Panc1 (cell line): ENCODE results near the gene CHST13. TPM values are rescaled to one million over a fixed set of nuclear protein-coding genes. Genes with fewer than 3 reads are reported as not detected.

Experiments used
- ATAC-seq: fragments of 200-7000 bp; cut with Tn5 transposase; 2 replicates; pipeline ENCODE4 v1.9.1; 2020; ENCODE audit warnings: mild to moderate bottlenecking, moderate library complexity
- BruUV-seq: library from RNA; stranded (reverse); fragments of 400-500 nt; replicated peaks from 2 replicates; lab custom pipeline; 2021; lab: Mats Ljungman, UMichigan
- CTCF ChIA-PET: fragments of 300-600 bp; sonication (Branson Sonifier 250); formaldehyde crosslinking; loops from one replicate; lab custom pipeline; 2022; ENCODE audit warnings: antibody characterized with exemption; lab: Charles Lee
- POLR2A ChIA-PET: fragments of 300-600 bp; sonication (Branson Sonifier 250); formaldehyde crosslinking; loops from one replicate; lab custom pipeline; 2022; ENCODE audit warnings: antibody characterized with exemption; lab: Charles Lee
- DNase-seq: peaks from one replicate; pipeline ENCODE4 v3.0.0-alpha.2; 2010; ENCODE audit warnings: low read depth, low spot score
- H3K27ac ChIP-seq: 2 replicates; pipeline ENCODE4 v1.5.1; 2011; ENCODE audit warnings: mild to moderate bottlenecking, low read length, inconsistent platforms
- H3K27me3 ChIP-seq: fragments of 200-500 bp; sonication (Bioruptor generic); 2 replicates; pipeline ENCODE4 v1.6.0; 2014; ENCODE audit warnings: low read length, inconsistent platforms; ENCODE audit not compliant: control insufficient read depth, insufficient read depth
- H3K36me3 ChIP-seq: fragments of 200-500 bp; sonication (Bioruptor generic); 2 replicates; pipeline ENCODE4 v1.5.1; 2014; ENCODE audit warnings: inconsistent platforms, mild to moderate bottlenecking, low read length, moderate library complexity; ENCODE audit not compliant: control insufficient read depth, insufficient read depth
- H3K4me1 ChIP-seq: 2 replicates; pipeline ENCODE4 v1.5.1; 2011; ENCODE audit warnings: inconsistent platforms, mild to moderate bottlenecking, low read length, moderate library complexity; ENCODE audit not compliant: control insufficient read depth, insufficient read depth
- H3K4me3 ChIP-seq, 2 experiments: 2 replicates each; pipeline ENCODE4 v1.5.1; 2011 to 2012; ENCODE audit warnings: low read depth in 2 of 2, low read length in 2 of 2, mild to moderate bottlenecking in 2 of 2, inconsistent platforms in 1 of 2, moderate library complexity in 1 of 2
- H3K9me3 ChIP-seq: fragments of 200-500 bp; sonication (Bioruptor generic); 2 replicates; pipeline ENCODE4 v1.5.1; 2014; ENCODE audit warnings: low read depth, mild to moderate bottlenecking, inconsistent platforms, low read length, moderate library complexity; ENCODE audit not compliant: control insufficient read depth, insufficient read depth
- CTCF ChIP-seq: fragments of 450-650 bp; IDR thresholded peaks from 2 replicates; pipeline ENCODE4 v1.5.1; 2017; ENCODE audit warnings: mild to moderate bottlenecking
- POLR2AphosphoS5 ChIP-seq: IDR thresholded peaks from 2 replicates; pipeline ENCODE4 v1.6.1; 2012; ENCODE audit warnings: mild to moderate bottlenecking, low read depth, low read length, moderate library complexity
- REST ChIP-seq, 2 experiments: IDR thresholded peaks; 2 replicates each; pipeline ENCODE4 v1.6.1; 2011 to 2012; ENCODE audit warnings: low read depth in 2 of 2, control low read depth in 1 of 2, low read length in 1 of 2, mild to moderate bottlenecking in 1 of 2, moderate library complexity in 1 of 2; ENCODE audit not compliant: insufficient read depth in 1 of 2
- SIN3A ChIP-seq: IDR thresholded peaks from 2 replicates; pipeline ENCODE4 v1.6.1; 2012; ENCODE audit warnings: low read depth, mild to moderate bottlenecking, low read length, moderate library complexity, borderline replicate concordance; ENCODE audit not compliant: insufficient read depth
- TCF7L2 ChIP-seq: IDR thresholded peaks from 2 replicates; pipeline ENCODE4 v1.6.1; 2011; ENCODE audit warnings: mild to moderate bottlenecking, low read depth, low read length, inconsistent platforms
- in situ Hi-C: cut with HindIII; loops from 2 replicates; pipeline ENCODE4 v1.10.0; 2016; ENCODE audit warnings: low sequenced_read_pairs, low pct_unique_long_range_greater_than_20kb
- intact Hi-C: fragments of 100-400 bp; cut with micrococcal nuclease; formaldehyde crosslinking; loops from one replicate; pipeline ENCODE4 v1.10.0; 2022; ENCODE audit not compliant: unreplicated experiment
- total RNA-seq: library from RNA; stranded (reverse); gene quantifications from one replicate; pipeline ENCODE4 v1.2.1, GENCODE V29; 2021; ENCODE audit not compliant: unreplicated experiment

Gene CHST13
- total RNA-seq, 1 experiment from 2014 or later: 0.64 TPM

GRCh38 chr3:126528419-126528799 lies 4.5 kb downstream of the CHST13 start (continued):
- no peak for TF ChIP-seq REST (IDR thresholded peaks at IDR 0.05; ENCODE audit: insufficient read depth in 1 of 2, low read depth in 2 of 2, low read length in 1 of 2)

- TF ChIP-seq POLR2AphosphoS5 (no peak), SIN3A (no peak), CTCF (no peak), TCF7L2 (no peak), REST (IDR thresholded peaks at IDR 0.05; ENCODE audit: insufficient read depth in 1 of 2, low read depth in 2 of 2, low read length in 1 of 2) (no peak)
- Histone ChIP-seq H3K4me1 (no peaks in the 10 kb centered on the region), H3K27me3 (peaks cover 23% of the 10 kb centered on the region), H3K36me3 (no peaks in the 10 kb centered on the region), H3K4me3 (no peak overlapping the region), H3K9me3 (no peaks in the 10 kb centered on the region), H3K27ac (no peak overlapping the region)
- in situ Hi-C loops: no loop called here
- ATAC-seq (no peak), DNase-seq (no peak)
- ChIA-PET POLR2A (interaction anchor here (0.6 kb wide), 1 partner anchor 32 kb away, joined by 3 read pairs; no protein-coding TSS in a partner anchor), CTCF (no interaction called here)
- intact Hi-C loops: loop anchor here (10.0 kb wide), 1 partner anchor 136 kb away; no protein-coding TSS in a partner anchor
- no TSS peak for BruUV-seq
Observed at GRCh38 chr3:126528800-126529541, 5.0 kb downstream of the CHST13 start.
